Panc1 (cell line): Measurements from ENCODE around the gene CYP39A1.

ENCODE experiments used
- CTCF ChIP-seq: fragments of 450-650 bp; IDR thresholded peaks from 2 replicates; pipeline ENCODE4 v1.5.1; 2017; ENCODE audit warnings: mild to moderate bottlenecking
- SIN3A ChIP-seq: IDR thresholded peaks from 2 replicates; pipeline ENCODE4 v1.6.1; 2012; ENCODE audit warnings: low read depth, mild to moderate bottlenecking, low read length, moderate library complexity, borderline replicate concordance; ENCODE audit not compliant: insufficient read depth

- no peak for TF ChIP-seq CTCF
- no peak for TF ChIP-seq SIN3A
These were observed 22.9 kb downstream of the CYP39A1 start for GRCh38 chr6:46629691-46630090.
